DMS114 treated with DMSO at 0.1 percent for 48 hours (cell line): ENCODE measurements around the gene PFDN2.
"Not testable (repeated sequence)": the region's sequence is repeated elsewhere in the genome, so short reads cannot be mapped to it uniquely, and the experiment has no call there.

ENCODE experiments used
- DNase-seq: peaks from one replicate; lab custom pipeline; 2025; ENCODE audit not compliant: unreplicated experiment; lab: John Stamatoyannopoulos, UW

Gene PFDN2

DNA sequence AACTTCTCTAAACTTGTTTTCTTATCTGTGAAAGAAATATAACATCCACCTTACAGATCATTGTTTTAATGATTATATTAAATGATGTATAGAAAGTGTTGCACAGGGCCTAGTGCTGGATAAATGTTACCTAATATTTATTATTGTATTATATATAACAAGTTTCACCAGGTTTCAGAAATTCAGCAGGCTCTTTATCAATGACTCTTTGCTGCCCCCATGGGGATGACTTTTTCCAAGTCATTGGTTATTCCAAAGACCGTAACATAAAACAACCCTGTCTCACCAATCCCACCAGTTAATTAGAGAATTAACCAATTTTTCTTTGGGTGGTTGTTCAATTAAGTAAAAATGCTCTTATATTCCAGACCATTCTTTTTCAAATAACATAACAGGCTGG lies 21.9 kb upstream of the PFDN2 start:
- DNase-seq: peak; percentile 44

DNA sequence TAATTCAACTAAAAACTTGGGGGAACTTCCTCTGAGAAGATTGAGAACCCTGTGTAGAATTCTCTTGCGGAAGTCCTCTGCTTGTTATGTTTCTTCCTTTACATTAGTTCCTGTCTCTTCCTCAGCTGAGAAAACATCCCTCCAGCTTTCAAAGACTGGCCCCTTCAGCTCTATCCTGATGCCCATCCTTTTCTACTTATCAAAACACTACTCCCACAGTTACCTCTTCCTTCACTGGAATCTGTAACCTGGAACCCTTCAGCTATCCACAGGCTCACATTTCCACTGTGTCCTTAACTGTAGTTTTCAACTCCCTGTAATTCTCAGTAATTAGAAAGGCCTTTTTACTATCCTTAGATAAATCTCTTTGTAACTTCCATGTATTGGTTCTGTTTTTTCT lies 20.6 kb upstream of the PFDN2 start:
- DNase-seq: no peak

DNA sequence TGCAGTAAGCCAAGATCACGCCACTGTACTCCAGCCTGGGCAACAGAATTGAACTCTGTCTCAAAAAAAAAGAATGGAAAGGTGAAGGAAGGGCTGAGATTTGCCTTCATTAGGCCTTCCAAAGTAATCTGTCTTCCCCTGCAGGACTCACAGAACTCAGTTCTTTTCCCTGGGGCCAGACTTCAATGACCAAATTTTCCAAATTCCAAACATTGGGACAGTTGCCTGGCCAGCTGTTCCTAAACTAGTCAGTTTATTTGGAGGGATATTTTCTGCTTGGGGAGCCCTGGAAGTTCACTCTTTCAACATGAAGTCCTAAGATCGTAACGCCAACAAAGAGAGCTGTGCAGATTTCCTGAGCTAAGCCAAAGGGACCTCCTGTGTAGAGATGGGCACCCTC lies 20.0 kb upstream of the PFDN2 start:
- no peak for DNase-seq

DNA sequence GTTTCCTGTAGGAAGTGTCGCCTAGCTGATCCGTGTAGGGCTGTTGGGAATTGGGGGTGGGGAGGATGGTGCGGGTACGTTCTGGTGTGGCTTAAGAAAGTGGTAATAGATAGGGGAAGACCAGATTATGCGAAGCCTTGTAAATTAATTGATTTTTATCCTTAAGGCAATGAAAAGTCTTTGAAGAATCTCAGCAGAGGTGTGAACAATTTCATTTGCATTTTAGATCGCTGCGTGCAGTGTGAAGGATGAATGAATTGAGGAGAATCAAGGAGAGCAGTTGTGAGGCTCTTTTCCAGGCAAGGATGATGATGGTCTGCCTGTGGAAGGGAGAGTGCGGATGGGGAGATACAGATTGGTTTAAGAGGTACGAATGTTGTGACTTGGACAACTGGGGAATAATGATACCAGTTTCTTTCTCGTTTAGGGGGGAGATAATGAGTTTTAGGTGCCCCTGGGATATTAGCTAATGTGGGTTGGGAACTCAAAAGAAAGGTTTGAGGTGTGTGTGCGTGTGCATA lies 15.4 kb upstream of the PFDN2 start:
- DNase-seq: no peak

DNA sequence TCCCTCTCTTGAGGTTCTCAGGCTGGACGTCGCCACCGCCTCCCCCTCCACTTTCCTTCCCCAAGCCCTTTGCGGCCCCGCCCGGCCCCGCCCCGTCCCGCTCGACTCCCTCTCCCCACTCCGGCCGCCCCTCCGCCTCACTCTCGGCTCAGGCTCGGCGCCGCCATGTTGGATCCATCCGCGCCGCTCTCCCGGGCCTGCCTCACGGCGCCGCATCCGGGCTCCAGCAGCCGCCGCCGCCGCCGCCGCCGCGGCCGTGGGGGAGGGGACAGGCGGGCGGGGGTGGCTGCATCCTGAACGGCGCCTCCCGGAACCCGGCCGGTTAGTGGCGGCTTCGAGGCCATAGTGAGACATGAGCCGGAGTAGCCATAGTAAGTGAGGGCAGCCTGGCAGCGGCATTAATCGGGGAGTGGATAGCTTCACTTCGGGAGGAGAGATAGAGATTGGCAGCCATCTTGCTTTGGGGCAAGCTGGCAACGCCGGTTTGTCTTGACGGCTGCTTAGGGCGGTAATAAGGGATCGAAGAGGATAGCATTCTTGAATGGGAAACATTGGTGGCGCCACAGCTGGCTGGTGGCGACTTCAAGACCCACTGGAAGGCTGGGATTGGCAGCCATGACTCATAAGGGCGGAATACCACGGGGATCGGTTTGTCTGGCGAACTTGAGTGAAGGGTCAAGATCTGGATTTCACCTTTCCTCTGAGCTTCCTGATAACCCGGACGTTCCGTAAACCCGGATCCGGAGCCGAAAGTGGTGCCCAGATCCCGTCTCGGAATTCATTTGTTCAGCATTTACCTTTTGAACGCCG lies 14.8 kb upstream of the PFDN2 start, which contains the start of gene DEDD:
Gene DEDD, minus strand, starts transcription at position 258 of the 810 bp plus-strand sequence. CDS start 8,205 bp downstream, outside the sequence.
- peak; percentile 100 for DNase-seq

DNA sequence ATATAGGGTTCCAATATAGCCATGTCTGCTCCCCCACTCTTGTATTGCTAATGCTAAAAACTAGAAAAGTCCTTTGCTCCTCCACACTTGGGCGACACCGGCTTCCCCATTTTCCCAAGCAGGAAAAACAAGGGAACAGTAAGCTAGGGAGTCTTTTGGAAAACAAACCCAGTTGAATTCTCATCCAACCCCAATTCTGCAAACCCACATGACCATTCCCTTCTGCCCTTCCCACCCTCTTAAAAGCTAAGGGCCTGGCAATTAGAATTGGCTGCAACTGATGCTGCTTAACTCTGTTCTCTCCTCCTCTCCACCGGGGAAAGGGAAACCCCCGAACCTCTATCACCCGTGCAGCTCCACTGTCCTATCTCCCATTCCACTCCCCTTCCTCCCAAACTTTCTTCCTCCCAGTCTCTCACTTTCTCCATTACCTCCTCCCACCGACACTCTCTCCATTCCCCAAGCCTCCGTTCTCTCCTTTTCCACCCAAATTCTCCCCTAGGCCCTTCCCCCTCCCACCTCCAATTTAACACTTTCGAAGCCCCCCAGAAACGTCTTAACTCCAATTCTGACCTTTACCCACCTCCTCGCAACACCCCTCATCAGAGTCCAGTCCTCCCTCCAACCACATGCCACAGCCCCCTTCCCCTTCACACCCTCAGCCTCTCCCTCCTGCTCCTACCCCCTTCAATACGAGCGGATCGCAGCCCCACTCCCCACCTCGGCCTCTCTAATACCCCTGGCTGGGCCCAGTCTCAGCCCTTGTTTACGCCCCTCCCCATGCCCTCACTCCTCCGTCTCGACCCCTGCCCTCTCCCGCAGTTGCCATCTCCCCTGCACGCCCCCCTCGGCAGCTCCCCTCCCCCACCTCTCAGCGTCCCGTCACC lies 13.9 kb upstream of the PFDN2 start:
- no peak for DNase-seq

DNA sequence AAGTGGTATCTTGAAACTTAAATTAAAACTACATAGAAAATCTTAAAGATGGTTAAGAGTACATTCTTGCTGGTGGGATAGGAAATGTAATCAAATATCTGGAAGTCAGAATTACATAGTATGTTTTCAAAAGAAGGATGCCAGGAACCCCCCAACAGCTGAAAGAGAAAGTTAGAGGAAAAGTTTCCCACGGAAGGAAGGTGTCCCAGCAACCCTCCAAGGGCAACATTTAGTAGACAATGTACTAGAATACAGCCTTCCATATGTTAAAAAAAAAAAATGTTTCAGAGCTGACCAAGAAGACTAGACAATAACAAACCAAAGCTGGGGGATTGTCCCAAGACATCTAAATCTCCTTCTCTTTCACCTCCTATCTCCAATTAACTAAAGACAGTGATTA lies 12.4 kb upstream of the PFDN2 start:
- no peak for DNase-seq

DNA sequence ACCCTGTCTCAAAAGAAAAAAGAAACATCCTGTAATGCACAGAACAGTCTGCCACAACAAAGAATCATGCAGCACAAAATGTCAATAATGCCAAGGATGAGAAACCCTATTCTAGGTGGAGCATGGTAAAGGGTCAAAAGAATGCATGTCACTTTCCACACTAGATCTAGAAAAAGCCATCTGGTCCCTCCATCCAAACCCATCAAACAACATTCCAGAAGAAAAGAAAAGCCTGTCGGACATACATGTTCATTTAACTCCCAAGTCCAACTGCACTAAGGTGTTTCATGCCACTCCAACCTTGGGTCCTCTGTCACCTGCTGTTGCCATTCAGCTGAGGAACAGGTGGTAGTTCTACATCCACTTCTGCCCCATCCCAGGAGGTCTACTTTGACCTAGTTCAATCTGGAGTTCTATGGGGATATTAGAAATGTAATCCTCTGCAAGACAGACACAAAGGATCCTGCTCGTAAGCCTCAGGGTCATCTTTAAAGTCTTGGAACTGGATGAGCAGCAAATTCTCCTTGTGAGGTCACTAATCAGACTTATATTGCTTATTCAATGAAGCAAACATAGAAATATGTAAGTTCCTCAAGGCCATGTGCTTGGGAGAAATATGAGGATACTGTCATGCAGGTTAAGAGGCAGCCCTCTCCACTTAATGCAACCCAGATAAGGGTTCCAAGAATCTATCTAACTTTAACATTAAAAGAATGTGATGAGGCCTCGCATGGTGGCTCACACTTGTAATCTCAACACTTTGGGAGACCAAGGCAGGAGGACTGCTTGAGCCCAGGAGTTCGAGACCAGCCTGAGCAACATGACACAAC lies 11.0 kb upstream of the PFDN2 start:
- DNase-seq: no peak

DNA sequence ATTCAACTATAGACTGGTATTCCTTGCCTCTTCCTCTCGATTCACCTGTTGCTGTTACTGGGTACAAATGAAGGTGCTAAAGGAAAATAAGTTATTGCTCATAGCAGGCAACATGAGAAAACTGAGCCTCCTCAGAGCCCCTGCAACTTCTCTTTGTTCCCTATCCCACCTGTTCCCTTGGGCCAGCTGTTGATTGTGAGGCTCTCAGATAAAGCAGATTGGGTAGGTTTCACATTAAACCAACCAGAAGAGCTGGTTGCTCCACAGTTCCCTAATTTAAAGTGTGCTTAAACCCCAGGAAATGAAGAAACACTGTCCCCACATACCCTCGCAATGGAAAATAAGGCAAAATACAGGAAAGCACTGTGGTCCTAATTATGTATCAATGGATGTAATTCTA lies 9.8 kb upstream of the PFDN2 start:
- no peak for DNase-seq

DNA sequence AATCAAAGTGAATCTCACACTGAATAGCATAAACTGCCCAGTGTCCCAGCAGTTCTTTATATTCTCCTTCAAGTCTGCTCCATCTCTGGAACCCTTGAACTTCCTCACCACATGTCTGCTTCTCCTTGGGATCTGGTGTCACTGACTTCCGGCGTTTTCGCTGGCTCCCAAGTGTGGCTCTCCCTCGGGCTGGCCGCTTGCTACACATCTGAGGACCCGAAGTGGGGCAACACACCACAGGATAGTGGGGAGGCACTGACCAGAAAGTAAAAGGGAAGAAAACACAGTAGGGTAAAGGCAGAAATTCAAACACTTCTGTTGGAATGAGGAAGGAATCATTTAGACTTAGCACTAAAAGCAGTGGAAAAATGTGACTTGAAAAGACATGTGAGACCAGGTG lies 5.1 kb upstream of the PFDN2 start:
- DNase-seq: no peak

DNA sequence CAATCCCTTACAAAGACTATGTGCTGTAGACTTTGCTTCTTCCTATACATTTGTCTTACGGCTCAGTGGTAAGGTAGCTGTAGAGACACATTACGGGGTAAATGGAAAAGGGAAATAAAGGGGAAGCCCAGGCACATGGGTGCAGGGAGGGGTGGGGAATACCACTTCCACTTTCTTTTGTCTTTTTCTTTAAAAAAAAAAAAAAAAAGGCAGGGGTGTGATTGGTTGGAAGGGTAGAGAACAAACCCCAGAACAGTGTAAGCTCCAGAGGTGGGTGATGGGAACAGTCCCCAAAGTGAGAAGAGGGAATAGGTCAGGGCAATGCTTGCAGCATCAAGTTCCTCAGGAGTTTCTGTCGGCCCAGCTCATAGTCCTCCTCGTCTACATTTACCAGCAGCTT lies 4.0 kb upstream of the PFDN2 start:
- DNase-seq: no peak

DNA sequence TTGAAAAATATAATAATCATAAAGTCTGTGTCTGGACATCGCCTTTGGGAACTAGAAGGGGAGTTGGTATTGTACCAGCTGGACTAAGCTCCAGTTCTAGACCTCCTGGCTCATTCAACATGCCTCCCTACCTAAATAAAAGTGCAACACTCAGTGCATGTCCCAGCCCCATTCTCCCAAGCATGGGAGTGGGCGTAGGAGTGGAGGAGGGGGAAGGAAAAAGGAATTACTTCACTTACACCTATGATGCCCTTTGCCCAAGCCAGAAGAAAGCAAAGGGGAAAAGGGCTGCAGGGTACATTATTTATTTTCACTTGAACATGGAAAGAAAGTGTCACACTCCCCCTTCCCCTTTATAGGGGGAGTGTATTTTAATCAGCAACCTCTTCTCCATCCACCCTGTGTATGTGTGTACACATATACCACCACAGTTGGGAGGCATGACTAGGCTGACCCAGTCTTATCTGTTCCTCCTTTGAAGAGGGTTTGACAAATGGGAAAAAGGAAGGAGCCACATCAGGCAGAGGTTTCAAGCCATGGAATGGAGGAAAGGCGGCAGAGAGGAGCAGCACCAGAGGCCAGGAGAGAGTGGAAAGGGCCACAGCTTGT lies 3.3 kb upstream of the PFDN2 start:
- DNase-seq: no peak

DNA sequence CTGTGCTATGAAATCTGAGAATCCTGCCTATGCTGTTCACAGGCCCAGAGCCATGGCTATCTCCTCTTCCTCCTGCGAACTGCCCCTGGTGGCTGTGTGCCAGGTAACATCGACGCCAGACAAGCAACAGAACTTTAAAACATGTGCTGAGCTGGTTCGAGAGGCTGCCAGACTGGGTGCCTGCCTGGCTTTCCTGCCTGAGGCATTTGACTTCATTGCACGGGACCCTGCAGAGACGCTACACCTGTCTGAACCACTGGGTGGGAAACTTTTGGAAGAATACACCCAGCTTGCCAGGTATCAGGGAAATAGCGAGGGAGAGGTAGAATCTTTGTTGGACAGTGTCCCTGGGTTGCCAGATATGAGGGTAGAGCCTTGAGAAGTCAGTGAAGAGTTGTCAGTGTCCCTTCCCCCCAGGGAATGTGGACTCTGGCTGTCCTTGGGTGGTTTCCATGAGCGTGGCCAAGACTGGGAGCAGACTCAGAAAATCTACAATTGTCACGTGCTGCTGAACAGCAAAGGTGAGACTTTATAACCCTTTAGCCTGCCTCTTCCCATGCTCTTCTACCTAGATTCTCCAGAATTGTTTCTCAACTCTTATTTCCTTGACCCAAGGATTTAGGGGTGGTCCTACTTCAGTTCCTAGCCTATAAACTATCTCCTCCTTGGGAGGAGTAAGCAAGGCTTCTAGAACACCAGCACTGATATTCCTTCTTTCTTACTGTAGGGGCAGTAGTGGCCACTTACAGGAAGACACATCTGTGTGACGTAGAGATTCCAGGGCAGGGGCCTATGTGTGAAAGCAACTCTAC lies 1.5 kb upstream of the PFDN2 start:
- peak; percentile 91 for DNase-seq

DNA sequence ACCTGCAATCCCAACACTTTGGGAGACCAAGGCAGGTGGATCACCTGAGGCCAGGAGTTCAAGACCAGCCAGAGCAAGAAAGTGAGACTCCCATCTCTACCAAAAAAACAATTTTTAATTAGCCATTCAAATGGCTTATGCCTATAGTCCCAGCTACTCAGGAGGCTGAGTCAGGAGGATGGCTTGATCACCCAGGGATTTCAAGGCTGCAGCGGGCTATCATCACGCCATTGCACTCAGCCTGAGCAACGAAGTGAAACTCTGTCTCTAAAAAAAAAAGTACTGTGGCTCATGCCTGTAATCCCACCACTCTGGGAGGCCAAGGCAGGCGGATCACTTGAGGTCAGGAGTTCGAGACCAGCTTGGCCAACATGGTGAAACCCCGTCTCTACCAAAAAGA lies 1.9 kb downstream of the PFDN2 start:
- DNase-seq: not testable (repeated sequence)

DNA sequence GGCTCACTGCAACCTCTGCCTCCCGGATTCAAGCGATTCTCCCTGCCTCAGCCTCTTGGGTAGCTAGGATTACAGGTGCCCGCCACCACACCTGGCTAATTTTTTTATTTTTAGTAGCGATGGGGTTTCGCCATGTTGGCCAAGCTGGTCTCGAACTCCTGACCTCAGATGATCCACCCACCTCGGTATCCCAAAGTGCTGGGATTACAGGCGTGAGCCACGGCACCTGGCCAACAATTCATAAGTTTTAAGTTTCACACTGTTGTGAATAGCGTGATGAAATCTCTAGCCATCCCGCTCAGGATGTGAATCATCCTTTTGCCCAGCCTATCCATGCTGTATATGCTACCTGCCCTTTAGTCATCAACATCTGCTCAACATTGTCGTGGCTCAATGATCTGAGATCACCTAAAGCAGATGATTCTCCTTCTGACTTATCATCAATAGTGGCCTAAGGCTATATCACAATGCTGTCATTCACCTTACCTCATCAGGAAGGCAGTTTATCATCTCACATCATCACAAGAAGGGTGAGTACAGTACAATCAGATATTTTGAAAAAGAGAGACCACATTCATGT lies 2.6 kb downstream of the PFDN2 start:
- DNase-seq: no peak

DNA sequence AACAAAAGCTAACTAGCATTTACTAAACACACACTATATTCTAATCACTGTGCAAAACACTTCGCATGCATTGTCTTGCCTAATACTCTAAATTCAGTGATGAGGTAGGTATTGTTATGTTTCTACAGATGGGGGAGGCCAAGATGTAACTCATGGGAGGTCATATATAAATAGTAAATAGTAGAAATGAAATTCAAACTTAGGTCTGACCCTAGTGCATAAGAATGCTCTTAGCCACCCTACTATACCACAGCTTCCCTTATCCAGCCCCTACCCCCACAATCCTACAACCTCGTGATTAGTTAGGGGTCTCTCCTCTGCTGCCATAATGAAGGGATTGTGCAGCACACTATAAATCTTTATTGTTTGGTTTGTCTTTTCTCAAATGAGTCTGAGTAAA lies 3.3 kb downstream of the PFDN2 start:
- no peak for DNase-seq

DNA sequence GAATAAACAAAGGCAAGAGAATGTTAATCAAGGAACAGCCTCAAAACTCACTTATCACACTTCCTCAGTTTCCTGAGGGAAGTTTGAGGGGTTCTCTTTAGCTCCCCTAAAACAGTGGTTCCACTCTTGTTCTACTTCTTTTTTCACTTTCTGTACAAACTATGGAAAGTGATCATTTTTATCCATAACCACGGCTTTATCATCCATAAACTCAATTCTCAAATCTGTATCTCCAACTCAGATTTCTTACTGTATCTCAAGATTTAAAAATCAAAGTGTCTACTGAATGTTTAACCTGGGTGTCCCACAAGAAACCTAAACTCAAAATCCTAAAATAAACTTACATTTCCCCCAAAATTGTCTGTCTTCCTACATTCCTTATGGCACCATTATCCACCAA lies 3.9 kb downstream of the PFDN2 start:
- DNase-seq: no peak

DNA sequence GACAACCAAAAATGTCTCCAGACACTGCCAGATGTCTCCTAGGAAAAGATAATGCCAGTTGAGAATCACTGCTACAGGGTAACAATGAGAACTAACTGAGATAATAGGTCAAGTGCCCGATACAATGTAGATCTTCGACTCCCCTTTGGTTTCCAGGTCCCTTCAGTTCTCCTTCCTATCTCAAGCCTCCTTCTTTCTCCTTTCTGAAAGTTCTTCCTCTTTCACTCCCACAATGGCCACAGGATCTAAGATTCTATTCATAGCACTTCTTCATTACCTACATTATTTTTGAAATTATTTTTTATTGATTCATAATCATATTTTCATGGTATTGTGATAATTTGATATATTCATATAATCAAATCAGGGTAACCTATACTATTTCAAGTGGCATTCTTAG lies 6.3 kb downstream of the PFDN2 start:
- no peak for DNase-seq

DNA sequence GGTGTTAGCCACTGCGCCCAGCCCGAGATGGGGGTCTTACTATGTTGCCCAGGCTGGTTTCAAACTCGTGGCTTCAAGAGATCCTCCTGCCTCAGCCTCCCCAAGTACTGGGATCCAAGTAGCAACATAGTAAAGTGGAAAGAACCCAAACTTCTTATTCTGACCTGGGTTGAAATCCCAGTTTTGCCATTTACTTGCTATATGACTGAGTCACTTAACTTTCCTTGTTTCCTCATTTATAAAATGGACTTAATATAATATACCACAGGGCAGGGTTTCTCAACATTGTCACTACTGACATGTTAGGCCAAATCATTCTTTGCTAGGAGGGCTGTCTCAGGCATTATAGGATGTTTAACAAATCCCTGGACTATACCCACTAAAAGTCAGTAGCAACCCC lies 6.7 kb downstream of the PFDN2 start:
- DNase-seq: no peak
